ENCODE measurements around the gene TRPM5. TPM values are rescaled to one million over a fixed set of nuclear protein-coding genes. Genes with fewer than 3 reads are reported as not detected.

TRPM5 gene
- total RNA-seq, 1 donor from 2014 or later = 0.34 TPM

DNA sequence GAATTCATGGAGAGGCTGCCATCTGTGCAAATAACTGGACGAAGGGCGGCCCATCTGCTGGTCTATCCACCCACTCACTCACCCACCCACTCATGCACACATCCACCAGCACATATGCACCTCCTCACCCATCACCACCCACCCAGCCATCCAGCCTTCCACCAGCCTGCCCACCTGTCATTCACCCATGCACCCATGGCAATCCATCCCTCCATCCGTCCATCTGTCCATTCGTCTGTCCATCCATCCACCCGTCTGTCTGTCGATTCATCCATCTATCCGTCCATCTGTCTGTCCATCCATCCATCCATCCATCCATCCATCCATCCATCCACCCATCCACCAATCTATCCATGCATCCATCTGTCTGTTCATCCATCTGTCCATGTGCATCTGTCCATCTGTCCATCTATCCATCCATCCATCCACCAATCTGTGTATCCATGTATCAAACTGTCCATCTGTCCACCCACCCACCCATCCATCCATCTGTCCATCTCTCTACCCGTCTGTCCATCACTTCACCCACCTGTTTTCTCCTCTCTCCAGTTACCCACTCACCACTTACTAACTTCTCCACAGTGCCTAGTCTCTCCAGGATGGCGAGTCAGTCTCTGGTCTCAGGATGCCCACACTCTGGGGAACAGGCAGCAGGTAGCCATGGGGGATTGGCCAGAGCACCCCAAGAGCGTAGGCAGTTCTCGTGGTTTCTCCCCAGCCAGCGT, 8.9 kb downstream of the TRPM5 start:
- no peak overlapping the region for H3K27ac ChIP-seq
- no peak overlapping the region for H3K4me3 ChIP-seq
- H3K79me2 ChIP-seq (ENCODE audit: low read depth) = no peaks in the 10 kb centered on the region
- no peaks in the 10 kb centered on the region for H3K4me1 ChIP-seq
- no peaks in the 10 kb centered on the region for H3K9me3 ChIP-seq (ENCODE audit: low read depth)
- H3K4me1 Mint-ChIP-seq = no peaks in the 10 kb centered on the region
- H2AFZ ChIP-seq (replicated peaks) = no peak overlapping the region
- no peak overlapping the region for H3K27ac Mint-ChIP-seq
- H3K36me3 ChIP-seq = no peaks in the 10 kb centered on the region
- TF ChIP-seq, protein P1, sequence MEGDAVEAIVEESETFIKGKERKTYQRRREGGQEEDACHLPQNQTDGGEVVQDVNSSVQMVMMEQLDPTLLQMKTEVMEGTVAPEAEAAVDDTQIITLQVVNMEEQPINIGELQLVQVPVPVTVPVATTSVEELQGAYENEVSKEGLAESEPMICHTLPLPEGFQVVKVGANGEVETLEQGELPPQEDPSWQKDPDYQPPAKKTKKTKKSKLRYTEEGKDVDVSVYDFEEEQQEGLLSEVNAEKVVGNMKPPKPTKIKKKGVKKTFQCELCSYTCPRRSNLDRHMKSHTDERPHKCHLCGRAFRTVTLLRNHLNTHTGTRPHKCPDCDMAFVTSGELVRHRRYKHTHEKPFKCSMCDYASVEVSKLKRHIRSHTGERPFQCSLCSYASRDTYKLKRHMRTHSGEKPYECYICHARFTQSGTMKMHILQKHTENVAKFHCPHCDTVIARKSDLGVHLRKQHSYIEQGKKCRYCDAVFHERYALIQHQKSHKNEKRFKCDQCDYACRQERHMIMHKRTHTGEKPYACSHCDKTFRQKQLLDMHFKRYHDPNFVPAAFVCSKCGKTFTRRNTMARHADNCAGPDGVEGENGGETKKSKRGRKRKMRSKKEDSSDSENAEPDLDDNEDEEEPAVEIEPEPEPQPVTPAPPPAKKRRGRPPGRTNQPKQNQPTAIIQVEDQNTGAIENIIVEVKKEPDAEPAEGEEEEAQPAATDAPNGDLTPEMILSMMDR (IDR thresholded peaks at IDR 0.05) = no peak
- no peak for TF ChIP-seq EZH2 (IDR thresholded peaks at IDR 0.05)
- TF ChIP-seq EZH2phosphoT487 (IDR thresholded peaks at IDR 0.05) = no peak
- H3K4me2 ChIP-seq = no peak overlapping the region
- H3K27me3 Mint-ChIP-seq (ENCODE audit: insufficient read depth, low read depth) = peaks cover 5% of the 10 kb centered on the region
- peaks cover 57% of the 10 kb centered on the region for H3K27me3 ChIP-seq
- no peak overlapping the region for H3K4me3 Mint-ChIP-seq
- no peaks in the 10 kb centered on the region for H3F3A ChIP-seq (ENCODE audit: low read depth)
- H3K36me3 Mint-ChIP-seq = no peaks in the 10 kb centered on the region
- H4K20me1 ChIP-seq (ENCODE audit: low read depth) = no peaks in the 10 kb centered on the region
- no peaks in the 10 kb centered on the region for H3K9me3 Mint-ChIP-seq
- no peak overlapping the region for H3K9ac ChIP-seq
- no peak for DNase-seq (ENCODE audit: low spot score)

DNA sequence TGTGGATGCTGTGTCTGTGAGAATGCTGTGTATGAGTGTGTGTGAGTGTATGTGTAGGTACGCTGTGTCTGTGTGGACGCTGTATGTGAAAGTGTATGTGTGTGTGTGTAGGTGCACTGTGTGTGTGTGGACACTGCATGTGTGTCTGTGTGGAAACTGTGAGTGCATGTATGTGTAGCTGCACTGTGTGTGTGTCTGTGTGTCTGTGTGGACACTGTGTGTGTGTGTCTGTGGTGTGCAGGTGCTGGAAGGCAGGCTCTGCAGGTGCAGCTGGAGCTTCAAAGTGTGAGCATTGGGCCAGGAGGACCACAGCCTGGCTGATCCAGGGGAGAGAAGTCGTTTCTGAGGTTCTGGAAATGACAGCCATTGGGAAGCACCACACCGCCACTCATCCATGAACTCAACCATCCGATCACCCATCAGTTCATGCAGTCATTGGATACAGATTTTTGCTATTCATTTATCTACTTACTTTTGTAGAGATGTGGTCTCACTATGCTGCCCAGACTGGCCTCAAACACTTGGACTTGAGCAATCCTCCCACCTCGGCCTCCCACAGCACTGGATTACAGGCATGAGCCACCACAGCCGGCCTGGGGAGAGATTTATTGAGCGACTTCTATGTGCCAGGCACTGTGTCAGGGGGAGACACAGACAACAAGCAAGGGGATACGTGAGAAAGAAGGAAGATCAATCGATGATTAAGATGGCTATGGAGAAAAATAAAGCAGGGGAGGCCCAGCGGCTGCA, 9.6 kb downstream of the TRPM5 start:
- Mint-ChIP-seq H3K27ac (no peak overlapping the region), H3K9me3 (no peaks in the 10 kb centered on the region), H3K27me3 (ENCODE audit: insufficient read depth, low read depth) (peaks cover 2% of the 10 kb centered on the region), H3K4me1 (no peaks in the 10 kb centered on the region), H3K4me3 (no peak overlapping the region), H3K36me3 (no peaks in the 10 kb centered on the region)
- Histone ChIP-seq H3K4me3 (no peak overlapping the region), H3F3A (ENCODE audit: low read depth) (no peaks in the 10 kb centered on the region), H3K79me2 (ENCODE audit: low read depth) (no peaks in the 10 kb centered on the region), H3K27ac (no peak overlapping the region), H3K4me2 (no peak overlapping the region), H2AFZ (replicated peaks) (no peak overlapping the region), H3K36me3 (no peaks in the 10 kb centered on the region), H3K9me3 (ENCODE audit: low read depth) (no peaks in the 10 kb centered on the region), H3K9ac (no peak overlapping the region), H3K27me3 (peaks cover 49% of the 10 kb centered on the region), H3K4me1 (no peaks in the 10 kb centered on the region), H4K20me1 (ENCODE audit: low read depth) (no peaks in the 10 kb centered on the region)
- TF ChIP-seq, protein P1 (IDR thresholded peaks at IDR 0.05) = no peak
- no peak for TF ChIP-seq EZH2phosphoT487 (IDR thresholded peaks at IDR 0.05)
- TF ChIP-seq EZH2 (IDR thresholded peaks at IDR 0.05) = no peak
- no peak for DNase-seq (ENCODE audit: low spot score)

- Histone ChIP-seq H3K27me3 (peaks cover 42% of the 10 kb centered on the region), H3K79me2 (ENCODE audit: low read depth) (no peaks in the 10 kb centered on the region), H4K20me1 (ENCODE audit: low read depth) (no peaks in the 10 kb centered on the region), H3K9ac (no peak overlapping the region), H3K4me1 (no peaks in the 10 kb centered on the region), H2AFZ (replicated peaks) (no peak overlapping the region), H3K36me3 (no peaks in the 10 kb centered on the region), H3K27ac (no peak overlapping the region), H3K9me3 (ENCODE audit: low read depth) (no peaks in the 10 kb centered on the region), H3F3A (ENCODE audit: low read depth) (no peaks in the 10 kb centered on the region), H3K4me2 (no peak overlapping the region), H3K4me3 (no peak overlapping the region)
- TF ChIP-seq, protein P1 (IDR thresholded peaks at IDR 0.05) = no peak
- no peak for TF ChIP-seq EZH2phosphoT487 (IDR thresholded peaks at IDR 0.05)
- TF ChIP-seq EZH2 (IDR thresholded peaks at IDR 0.05) = no peak
- Mint-ChIP-seq H3K4me3 (no peak overlapping the region), H3K27me3 (ENCODE audit: insufficient read depth, low read depth) (peaks cover 2% of the 10 kb centered on the region), H3K9me3 (no peaks in the 10 kb centered on the region), H3K27ac (no peak overlapping the region), H3K4me1 (no peaks in the 10 kb centered on the region), H3K36me3 (no peaks in the 10 kb centered on the region)
- no peak for DNase-seq (ENCODE audit: low spot score)
Measured at GRCh38 chr11:2434008-2434407, 10.3 kb downstream of the TRPM5 start.

Data from neural progenitor cell (in vitro differentiated cells).